ENCODE data around the gene DBN1.
"Not testable (repeated sequence)": the region's sequence is repeated elsewhere in the genome, so short reads cannot be mapped to it uniquely, and the experiment has no call there.

Gene DBN1

GRCh38 chr5:177490992-177491391 is 17.6 kb upstream of the DBN1 start:
- no peak for DNase-seq (ENCODE audit: low read depth)

GRCh38 chr5:177490311-177490991 is 17.0 kb upstream of the DBN1 start:
- DNase-seq (ENCODE audit: low read depth), result no peak

- no peak for DNase-seq (ENCODE audit: low read depth)
Measured at GRCh38 chr5:177489119-177489716, 15.8 kb upstream of the DBN1 start.

- no peak for DNase-seq (ENCODE audit: low read depth)
Measured at GRCh38 chr5:177487975-177488374, 14.5 kb upstream of the DBN1 start.

- no peak for DNase-seq (ENCODE audit: low read depth)
Measured at GRCh38 chr5:177487144-177487543, 13.7 kb upstream of the DBN1 start.

- no peak for DNase-seq (ENCODE audit: low read depth)
Measured at GRCh38 chr5:177486256-177486655, 12.8 kb upstream of the DBN1 start.

GRCh38 chr5:177485753-177486152 is 12.3 kb upstream of the DBN1 start:
- DNase-seq (ENCODE audit: low read depth), result not testable (repeated sequence)

GRCh38 chr5:177484902-177485549 is 11.6 kb upstream of the DBN1 start:
- no peak for DNase-seq (ENCODE audit: low read depth)

GRCh38 chr5:177483994-177484901 is 10.8 kb upstream of the DBN1 start:
- DNase-seq (ENCODE audit: low read depth), result no peak

- DNase-seq (ENCODE audit: low read depth), result no peak
Measured at GRCh38 chr5:177483042-177483441, 9.6 kb upstream of the DBN1 start.

GRCh38 chr5:177482359-177482795 is 8.9 kb upstream of the DBN1 start:
- DNase-seq (ENCODE audit: low read depth), result no peak

- DNase-seq (ENCODE audit: low read depth), result no peak
Measured at GRCh38 chr5:177479774-177480173, 6.3 kb upstream of the DBN1 start.

GRCh38 chr5:177478711-177479646 is 5.5 kb upstream of the DBN1 start:
- no peak for DNase-seq (ENCODE audit: low read depth)

GRCh38 chr5:177477701-177478477 is 4.5 kb upstream of the DBN1 start:
- DNase-seq (ENCODE audit: low read depth), result no peak

- no peak for DNase-seq (ENCODE audit: low read depth)
Measured at GRCh38 chr5:177476531-177477233, 3.2 kb upstream of the DBN1 start.

- DNase-seq (ENCODE audit: low read depth), result no peak
Measured at GRCh38 chr5:177475563-177476427, 2.4 kb upstream of the DBN1 start.

GRCh38 chr5:177474846-177475562 is 1.6 kb upstream of the DBN1 start:
- no peak for DNase-seq (ENCODE audit: low read depth)

- DNase-seq (ENCODE audit: low read depth), result no peak
Measured at GRCh38 chr5:177474002-177474476, 605 bp upstream of the DBN1 start.
